B cell (primary cell): ENCODE results near the gene POU2AF2.

Source experiments
- CTCF ChIP-seq: fragments of 200-600 bp; IDR thresholded peaks from one replicate; pipeline ENCODE4 v1.8.0; 2022; ENCODE audit warnings: antibody characterized with exemption, mild to moderate bottlenecking
- EZH2 ChIP-seq: IDR thresholded peaks from 2 replicates; pipeline ENCODE4 v1.6.1; 2012; ENCODE audit warnings: borderline replicate concordance, low read depth, mild to moderate bottlenecking, moderate library complexity, low read length; ENCODE audit not compliant: insufficient read depth, poor library complexity, severe bottlenecking

- no peak for TF ChIP-seq EZH2
- TF ChIP-seq CTCF: no peak
Observed at GRCh38 chr11:111320728-111321568, 75.4 kb downstream of the POU2AF2 start.
